Endodermal cell (in vitro differentiated cells): ENCODE data around the gene KCNMA1. TPM values are rescaled to one million over a fixed set of nuclear protein-coding genes. Genes with fewer than 3 reads are reported as not detected.

ENCODE experiments used
- DNase-seq: peaks from one replicate; pipeline ENCODE4 v3.0.0-alpha.2; 2017
- H3K27ac ChIP-seq: 2 replicates; pipeline ENCODE4 v1.5.1; 2013; ENCODE audit warnings: mild to moderate bottlenecking, low read depth, low read length, moderate library complexity
- H3K27me3 ChIP-seq: 2 replicates; pipeline ENCODE4 v1.6.1; 2013; ENCODE audit warnings: mild to moderate bottlenecking, low read length, moderate library complexity; ENCODE audit not compliant: insufficient read depth, control insufficient read depth, poor library complexity, severe bottlenecking
- H3K36me3 ChIP-seq: 2 replicates; pipeline ENCODE4 v1.7.0; 2013; ENCODE audit warnings: mild to moderate bottlenecking, low read length, moderate library complexity; ENCODE audit not compliant: control insufficient read depth, insufficient read depth
- H3K4me1 ChIP-seq: one replicate; pipeline ENCODE4 v1.7.0; 2013; ENCODE audit warnings: low read length; ENCODE audit not compliant: control insufficient read depth, insufficient read depth
- H3K4me3 ChIP-seq: 2 replicates; pipeline ENCODE4 v1.5.1; 2013; ENCODE audit warnings: mild to moderate bottlenecking, low read length, moderate library complexity
- H3K9ac ChIP-seq: 2 replicates; pipeline ENCODE4 v1.6.1; 2013; ENCODE audit warnings: mild to moderate bottlenecking, low read length, moderate library complexity; ENCODE audit not compliant: poor library complexity, severe bottlenecking; ENCODE audit errors: extremely low read depth
- H3K9me3 ChIP-seq: 2 replicates; pipeline ENCODE4 v1.6.1; 2013; ENCODE audit warnings: mild to moderate bottlenecking, low read length, moderate library complexity; ENCODE audit not compliant: control insufficient read depth
- H3K27ac Mint-ChIP-seq: 2 replicates; pipeline ENCODE4 v1.8.0; 2020; ENCODE audit warnings: mixed read lengths
- H3K27me3 Mint-ChIP-seq: 2 replicates; pipeline ENCODE4 v1.8.0; 2021; ENCODE audit warnings: mild to moderate bottlenecking, mixed read lengths; ENCODE audit not compliant: insufficient read depth
- H3K36me3 Mint-ChIP-seq: 2 replicates; pipeline ENCODE4 v1.8.0; 2020; ENCODE audit warnings: low read depth, mixed read lengths
- H3K4me1 Mint-ChIP-seq: 2 replicates; pipeline ENCODE4 v1.8.0; 2020; ENCODE audit warnings: mixed read lengths
- H3K4me3 Mint-ChIP-seq: 2 replicates; pipeline ENCODE4 v1.8.0; 2020; ENCODE audit warnings: mild to moderate bottlenecking, moderate library complexity, mixed read lengths
- H3K9me3 Mint-ChIP-seq: 2 replicates; pipeline ENCODE4 v1.8.0; 2020; ENCODE audit warnings: mild to moderate bottlenecking, mixed read lengths
- WGBS, 2 experiments: methylation state at CpG; one replicate each; pipeline versions ENCODE4 v1.1.5 to v1.1.7; 2013; ENCODE audit warnings: missing lambda C conversion rate in 2 of 2, mixed read lengths in 1 of 2; ENCODE audit not compliant: insufficient coverage in 1 of 2, insufficient read length in 1 of 2; 5-methylcytosine and 5-hydroxymethylcytosine counted together
- total RNA-seq, 2 donors: library from RNA; stranded (reverse); fragmentation: NEBNext Ultra II Directional in 1 of 2; extraction: Animal tissue kit (Norgen Biotek cat#: 25700) in 1 of 2; gene quantifications; 2 replicates in 1 of 2; 3 replicates in 1 of 2; pipeline ENCODE4 v1.2.1, GENCODE V29; 2021
- TF ChIP-seq, protein P1 (sequence below): fragments of 200-600 bp; sonication (generic); conservative IDR thresholded peaks from 2 replicates; pipeline ENCODE4 v1.5.0; 2021; ENCODE audit warnings: antibody characterized with exemption, mild to moderate bottlenecking

KCNMA1 gene
- total RNA-seq, 2 donors from 2014 or later, result 0.55 to 1.3 TPM

DNA sequence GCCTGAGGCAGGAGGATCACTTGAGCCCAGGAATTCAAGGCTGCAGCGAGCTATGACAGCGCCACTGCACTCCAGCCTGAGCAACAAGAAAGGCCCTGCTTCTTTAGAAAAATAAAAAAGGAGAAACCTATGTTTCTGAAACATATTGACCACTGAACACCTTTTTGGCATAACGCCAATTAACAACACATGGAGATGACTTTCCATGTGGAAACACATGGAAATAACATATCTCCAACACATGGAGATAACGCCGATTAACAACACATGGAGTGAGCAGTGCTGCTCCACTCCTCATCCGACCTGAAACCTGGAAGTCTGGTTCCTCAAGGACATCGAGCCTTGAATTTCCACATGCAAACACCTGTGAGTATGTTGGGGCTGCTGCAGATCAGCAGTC is 126.9 kb downstream of the KCNMA1 start:
- Histone ChIP-seq H3K4me3 (no peak overlapping the region), H3K36me3 (no peaks in the 10 kb centered on the region), H3K9ac (no peak overlapping the region), H3K27ac (no peak overlapping the region), H3K9me3 (no peaks in the 10 kb centered on the region), H3K4me1 (peaks cover 6% of the 10 kb centered on the region), H3K27me3 (peaks cover 9% of the 10 kb centered on the region)
- WGBS, 2 experiments, result 89 to 91% methylated on average over 7 of the region's 7 CpGs
- Mint-ChIP-seq H3K9me3 (no peaks in the 10 kb centered on the region), H3K27ac (no peak overlapping the region), H3K36me3 (no peaks in the 10 kb centered on the region), H3K27me3 (peaks cover 7% of the 10 kb centered on the region), H3K4me3 (no peak overlapping the region), H3K4me1 (peaks cover 27% of the 10 kb centered on the region)
- TF ChIP-seq, protein P1, sequence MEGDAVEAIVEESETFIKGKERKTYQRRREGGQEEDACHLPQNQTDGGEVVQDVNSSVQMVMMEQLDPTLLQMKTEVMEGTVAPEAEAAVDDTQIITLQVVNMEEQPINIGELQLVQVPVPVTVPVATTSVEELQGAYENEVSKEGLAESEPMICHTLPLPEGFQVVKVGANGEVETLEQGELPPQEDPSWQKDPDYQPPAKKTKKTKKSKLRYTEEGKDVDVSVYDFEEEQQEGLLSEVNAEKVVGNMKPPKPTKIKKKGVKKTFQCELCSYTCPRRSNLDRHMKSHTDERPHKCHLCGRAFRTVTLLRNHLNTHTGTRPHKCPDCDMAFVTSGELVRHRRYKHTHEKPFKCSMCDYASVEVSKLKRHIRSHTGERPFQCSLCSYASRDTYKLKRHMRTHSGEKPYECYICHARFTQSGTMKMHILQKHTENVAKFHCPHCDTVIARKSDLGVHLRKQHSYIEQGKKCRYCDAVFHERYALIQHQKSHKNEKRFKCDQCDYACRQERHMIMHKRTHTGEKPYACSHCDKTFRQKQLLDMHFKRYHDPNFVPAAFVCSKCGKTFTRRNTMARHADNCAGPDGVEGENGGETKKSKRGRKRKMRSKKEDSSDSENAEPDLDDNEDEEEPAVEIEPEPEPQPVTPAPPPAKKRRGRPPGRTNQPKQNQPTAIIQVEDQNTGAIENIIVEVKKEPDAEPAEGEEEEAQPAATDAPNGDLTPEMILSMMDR, result no peak
- DNase-seq, result no peak

DNA sequence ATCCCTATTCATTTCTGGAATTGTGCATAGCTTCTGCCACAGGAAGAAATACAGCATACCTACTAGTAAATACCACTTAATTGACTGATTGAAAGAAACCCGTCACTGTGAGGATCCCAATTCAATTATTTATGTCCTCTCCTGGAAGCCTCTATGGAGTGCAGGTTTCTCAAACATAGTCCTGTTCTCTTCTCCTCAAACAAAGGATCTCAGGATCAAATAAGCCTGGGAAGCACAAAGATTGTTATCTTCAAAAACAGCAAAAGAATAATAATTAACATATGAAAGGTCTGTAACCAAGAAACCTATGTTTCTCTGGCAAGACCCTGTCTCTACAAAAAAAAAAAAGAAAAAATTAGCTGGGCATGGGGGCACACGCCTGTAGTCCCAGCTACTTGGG is 127.3 kb downstream of the KCNMA1 start:
- peaks cover 27% of the 10 kb centered on the region for H3K4me1 Mint-ChIP-seq
- peaks cover 6% of the 10 kb centered on the region for H3K4me1 ChIP-seq
- 92 to 96% methylated on average over 2 of the region's 2 CpGs for WGBS, 2 experiments
- no peak overlapping the region for H3K27ac Mint-ChIP-seq
- no peak for DNase-seq
- no peaks in the 10 kb centered on the region for H3K9me3 Mint-ChIP-seq
- H3K4me3 Mint-ChIP-seq, result no peak overlapping the region
- peaks cover 7% of the 10 kb centered on the region for H3K27me3 Mint-ChIP-seq
- H3K36me3 ChIP-seq, result no peaks in the 10 kb centered on the region
- no peak overlapping the region for H3K9ac ChIP-seq
- H3K36me3 Mint-ChIP-seq, result no peaks in the 10 kb centered on the region
- no peak overlapping the region for H3K4me3 ChIP-seq
- TF ChIP-seq, protein P1, result no peak
- H3K27ac ChIP-seq, result no peak overlapping the region
- H3K9me3 ChIP-seq, result no peaks in the 10 kb centered on the region
- peaks cover 11% of the 10 kb centered on the region for H3K27me3 ChIP-seq

DNA sequence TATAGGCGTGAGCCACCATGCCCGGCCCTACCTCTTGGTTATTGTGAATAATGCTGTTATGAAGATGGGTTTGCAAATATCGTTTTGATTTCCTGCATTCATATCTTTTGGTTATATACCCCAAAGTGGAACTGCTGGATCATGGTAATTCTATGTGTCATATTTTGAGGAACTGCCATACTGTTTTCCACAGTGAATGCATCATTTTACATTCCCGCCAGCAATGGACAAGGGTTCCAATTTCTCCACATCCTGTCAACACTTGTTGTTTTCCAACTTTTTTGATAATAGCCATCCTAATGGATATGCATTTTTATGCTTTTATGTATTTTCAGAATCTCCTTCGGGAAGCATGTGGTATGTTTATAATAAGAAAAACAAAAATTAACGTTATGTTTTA is 128.2 kb downstream of the KCNMA1 start:
- DNase-seq, result no peak
- Mint-ChIP-seq H3K36me3 (no peaks in the 10 kb centered on the region), H3K9me3 (no peaks in the 10 kb centered on the region), H3K4me3 (no peak overlapping the region), H3K27ac (no peak overlapping the region), H3K27me3 (peaks cover 7% of the 10 kb centered on the region), H3K4me1 (peaks cover 27% of the 10 kb centered on the region)
- Histone ChIP-seq H3K36me3 (no peaks in the 10 kb centered on the region), H3K4me3 (no peak overlapping the region), H3K9me3 (no peaks in the 10 kb centered on the region), H3K27me3 (peaks cover 11% of the 10 kb centered on the region), H3K4me1 (peaks cover 6% of the 10 kb centered on the region), H3K27ac (no peak overlapping the region), H3K9ac (no peak overlapping the region)
- TF ChIP-seq, protein P1, result no peak
- WGBS, 2 experiments, result 94 to 96% methylated on average over 4 to 6 of the region's 6 CpGs
